HL-60 (cell line): ENCODE data around the gene RGS8.

ENCODE experiments used
- POLR2AphosphoS5 ChIP-seq: IDR thresholded peaks from 2 replicates; pipeline ENCODE4 v1.6.1; 2012; ENCODE audit warnings: low read depth
- TF ChIP-seq, protein P1 (sequence below): IDR thresholded peaks from one replicate; pipeline ENCODE4 v1.5.1; 2011; ENCODE audit warnings: low read length, control low read depth, inconsistent platforms; ENCODE audit not compliant: insufficient read depth

GRCh38 chr1:182713939-182714338 is 29.6 kb upstream of the RGS8 start:
- TF ChIP-seq, protein P1, sequence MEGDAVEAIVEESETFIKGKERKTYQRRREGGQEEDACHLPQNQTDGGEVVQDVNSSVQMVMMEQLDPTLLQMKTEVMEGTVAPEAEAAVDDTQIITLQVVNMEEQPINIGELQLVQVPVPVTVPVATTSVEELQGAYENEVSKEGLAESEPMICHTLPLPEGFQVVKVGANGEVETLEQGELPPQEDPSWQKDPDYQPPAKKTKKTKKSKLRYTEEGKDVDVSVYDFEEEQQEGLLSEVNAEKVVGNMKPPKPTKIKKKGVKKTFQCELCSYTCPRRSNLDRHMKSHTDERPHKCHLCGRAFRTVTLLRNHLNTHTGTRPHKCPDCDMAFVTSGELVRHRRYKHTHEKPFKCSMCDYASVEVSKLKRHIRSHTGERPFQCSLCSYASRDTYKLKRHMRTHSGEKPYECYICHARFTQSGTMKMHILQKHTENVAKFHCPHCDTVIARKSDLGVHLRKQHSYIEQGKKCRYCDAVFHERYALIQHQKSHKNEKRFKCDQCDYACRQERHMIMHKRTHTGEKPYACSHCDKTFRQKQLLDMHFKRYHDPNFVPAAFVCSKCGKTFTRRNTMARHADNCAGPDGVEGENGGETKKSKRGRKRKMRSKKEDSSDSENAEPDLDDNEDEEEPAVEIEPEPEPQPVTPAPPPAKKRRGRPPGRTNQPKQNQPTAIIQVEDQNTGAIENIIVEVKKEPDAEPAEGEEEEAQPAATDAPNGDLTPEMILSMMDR: no peak
- no peak for TF ChIP-seq POLR2AphosphoS5
